Measurements from ENCODE around the gene DNAJC4. TPM values are rescaled to one million over a fixed set of nuclear protein-coding genes. Genes with fewer than 3 reads are reported as not detected.

Gene DNAJC4
- total RNA-seq, 2 experiments from 2014 or later = 16.5 to 17.7 TPM

DNA sequence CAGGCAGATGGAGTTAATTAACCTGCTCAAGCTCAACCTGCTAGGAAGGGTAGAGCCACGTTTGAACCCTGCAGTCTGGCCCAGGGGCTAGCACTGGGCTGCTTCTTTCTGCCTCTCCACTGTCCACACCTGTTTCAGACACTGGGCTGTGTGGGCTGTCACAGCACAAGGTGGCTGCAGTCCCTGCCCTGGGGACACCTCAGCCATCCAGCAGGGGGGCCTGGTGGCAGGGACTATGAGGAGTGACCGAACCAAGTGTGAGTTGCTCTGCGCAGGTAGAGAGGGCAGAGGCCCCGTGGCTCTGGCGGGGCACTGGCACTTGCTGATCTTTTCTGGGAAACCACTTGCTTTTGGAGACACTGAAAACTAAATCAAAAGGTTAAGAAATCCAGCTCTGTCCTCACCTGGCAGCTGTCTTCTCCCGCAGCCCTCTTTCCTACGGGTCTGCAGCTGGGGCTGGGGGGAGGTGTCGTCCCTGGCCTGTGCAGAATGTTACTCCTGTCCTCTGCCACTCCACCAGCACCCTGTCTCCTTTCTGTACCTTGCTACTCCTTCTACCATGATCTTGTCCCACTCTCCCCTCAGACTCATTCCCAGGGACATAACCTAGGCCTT, 48.3 kb downstream of the DNAJC4 start:
- Mint-ChIP-seq H3K27ac (no peak overlapping the region), H3K9me3 (no peaks in the 10 kb centered on the region), H3K27me3 (no peaks in the 10 kb centered on the region), H3K4me1 (peaks cover 2% of the 10 kb centered on the region), H3K4me3 (no peak overlapping the region), H3K36me3 (peaks cover 3% of the 10 kb centered on the region)
- DNase-seq = no peak

DNA sequence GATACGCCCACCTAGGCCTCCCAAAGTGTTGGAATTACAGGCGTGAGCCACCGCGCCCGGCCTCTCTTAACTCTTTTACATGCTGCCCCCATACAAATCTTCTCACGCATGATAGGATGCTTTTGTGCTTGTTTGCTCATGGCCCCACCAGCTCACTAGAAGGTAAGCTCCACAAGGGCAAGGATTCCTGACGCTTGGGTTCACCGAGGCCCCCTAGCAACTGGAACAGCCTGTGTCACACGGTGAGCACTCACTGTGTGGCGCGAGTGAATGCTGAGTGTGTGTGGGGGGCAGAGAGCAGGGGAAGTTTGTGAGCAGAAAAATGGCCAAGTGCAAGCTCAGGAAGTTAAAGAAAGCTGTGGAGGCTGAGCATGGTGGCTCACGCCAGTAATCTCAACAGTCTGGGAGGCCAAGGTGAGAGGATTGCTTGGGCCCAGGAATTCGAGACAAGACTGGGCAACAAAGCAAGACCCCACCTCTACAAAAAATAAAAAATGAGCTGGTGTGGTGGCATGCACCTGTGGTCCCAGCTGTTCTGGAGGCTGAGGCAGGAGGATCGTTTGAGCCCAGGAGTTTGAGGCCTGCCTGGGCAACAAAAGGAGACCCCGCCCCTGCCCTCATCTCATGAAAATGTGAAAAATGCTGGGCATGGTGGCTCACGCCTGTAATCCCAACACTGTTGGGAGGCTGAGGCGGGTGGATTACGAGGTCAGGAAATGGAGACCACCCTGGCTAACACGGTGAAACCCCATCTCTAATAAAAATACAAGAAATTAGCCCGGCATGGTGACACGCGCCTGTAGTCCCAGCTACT, 51.8 kb downstream of the DNAJC4 start:
- DNase-seq = no peak
- Mint-ChIP-seq H3K4me3 (no peak overlapping the region), H3K9me3 (no peaks in the 10 kb centered on the region), H3K27me3 (no peaks in the 10 kb centered on the region), H3K4me1 (peaks cover 14% of the 10 kb centered on the region), H3K36me3 (peaks cover 3% of the 10 kb centered on the region), H3K27ac (no peak overlapping the region)

DNA sequence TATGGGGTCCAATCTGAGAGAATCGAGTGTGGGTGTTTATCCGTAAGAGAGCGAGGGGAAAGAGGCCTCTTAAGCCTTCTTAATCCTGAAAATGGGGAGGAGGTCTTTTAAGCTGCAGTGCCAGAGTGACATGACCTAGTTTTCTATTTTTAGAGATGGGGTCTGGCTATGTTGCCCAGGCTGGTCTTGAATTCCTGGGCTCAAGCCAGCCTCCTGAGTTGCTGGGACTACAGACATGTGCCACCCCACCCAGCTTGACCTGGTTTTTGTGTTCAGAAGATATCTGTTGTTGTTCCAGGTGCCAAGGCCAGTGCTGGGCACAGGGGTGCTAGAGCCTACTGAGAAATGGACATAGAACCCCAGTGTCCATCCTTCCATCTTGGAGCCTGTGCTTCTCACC, 52.7 kb downstream of the DNAJC4 start:
- no peak overlapping the region for H3K27ac Mint-ChIP-seq
- no peaks in the 10 kb centered on the region for H3K9me3 Mint-ChIP-seq
- peaks cover 3% of the 10 kb centered on the region for H3K36me3 Mint-ChIP-seq
- peaks cover 14% of the 10 kb centered on the region for H3K4me1 Mint-ChIP-seq
- no peak for DNase-seq
- H3K4me3 Mint-ChIP-seq = peak overlapping the region; percentile 32
- no peaks in the 10 kb centered on the region for H3K27me3 Mint-ChIP-seq

Other genes with a start within 250 kb of the DNAJC4 start
- 10 to 100 TPM; 70.5 to 72.0 TPM for gene OTUB1, start 244.1 kb upstream of the DNAJC4 start, total RNA-seq
- not detected for gene FLRT1, start 194.6 kb upstream of the DNAJC4 start, total RNA-seq
- 10 to 100 TPM; 27.6 to 29.6 TPM for gene MACROD1, start 64.4 kb upstream of the DNAJC4 start, total RNA-seq
- 100 to 1,000 TPM; 373 to 379 TPM for gene STIP1, start 44.4 kb upstream of the DNAJC4 start, total RNA-seq
- 100 to 1,000 TPM; 217 to 235 TPM for gene FERMT3, start 23.8 kb upstream of the DNAJC4 start, total RNA-seq
- gene TRPT1, start 4.4 kb upstream of the DNAJC4 start, total RNA-seq = 10 to 100 TPM; 24.1 to 24.4 TPM
- 10 to 100 TPM; 58.4 to 69.6 TPM for gene NUDT22, start 4.3 kb upstream of the DNAJC4 start, total RNA-seq
- gene VEGFB, start 4.0 kb downstream of the DNAJC4 start, total RNA-seq = 10 to 100 TPM; 84.7 to 85.8 TPM
- 10 to 100 TPM; 21.9 to 22.8 TPM for gene FKBP2, start 10.5 kb downstream of the DNAJC4 start, total RNA-seq
- 100 to 1,000 TPM; 332 to 336 TPM for gene PPP1R14B, start 16.4 kb downstream of the DNAJC4 start, total RNA-seq
- gene PLCB3, start 21.0 kb downstream of the DNAJC4 start, total RNA-seq = 1 to 10 TPM; 7.3 to 7.4 TPM
- gene BAD, start 54.1 kb downstream of the DNAJC4 start, total RNA-seq = 10 to 100 TPM; 23.5 to 24.2 TPM
- 10 to 100 TPM; 32.5 to 35.7 TPM for gene GPR137, start 55.3 kb downstream of the DNAJC4 start, total RNA-seq
- gene KCNK4, start 60.8 kb downstream of the DNAJC4 start, total RNA-seq = not detected
- gene CATSPERZ, start 69.8 kb downstream of the DNAJC4 start, total RNA-seq = not detected
- 10 to 100 TPM; 46.5 to 46.9 TPM for gene ESRRA, start 75.0 kb downstream of the DNAJC4 start, total RNA-seq
- 100 to 1,000 TPM; 235 to 248 TPM for gene TRMT112, start 87.0 kb downstream of the DNAJC4 start, total RNA-seq
- gene PRDX5, start 87.6 kb downstream of the DNAJC4 start, total RNA-seq = 100 to 1,000 TPM; 111 to 116 TPM
- 10 to 100 TPM; 73.5 to 74.5 TPM for gene CCDC88B, start 109.7 kb downstream of the DNAJC4 start, total RNA-seq
- gene RPS6KA4, start 128.6 kb downstream of the DNAJC4 start, total RNA-seq = 10 to 100 TPM; 20.3 to 24.5 TPM

All from activated naive CD8-positive, alpha-beta T cell treated with anti-CD3 and anti-CD28 coated beads for 36 hours (primary cell).